GM21825 (cell line): ENCODE results near the gene PEX10.
"Not testable (repeated sequence)": the region's sequence is repeated elsewhere in the genome, so short reads cannot be mapped to it uniquely, and the experiment has no call there.

ENCODE experiments used
- ATAC-seq: cut with Tn5 transposase; IDR thresholded peaks from one replicate; pipeline ENCODE4 v1.9.1; 2021; ENCODE audit warnings: mild to moderate bottlenecking, moderate library complexity; ENCODE audit not compliant: unreplicated experiment

PEX10 gene

GRCh38 chr1:2443277-2444137 is 31.1 kb upstream of the PEX10 start:
- no peak for ATAC-seq

- ATAC-seq, result no peak
These were observed 30.3 kb upstream of the PEX10 start for GRCh38 chr1:2442661-2443060.

- ATAC-seq, result no peak
These were observed 29.4 kb upstream of the PEX10 start for GRCh38 chr1:2441746-2442145.

GRCh38 chr1:2440346-2440745 is 28.0 kb upstream of the PEX10 start:
- ATAC-seq, result not testable (repeated sequence)

- ATAC-seq, result no peak
These were observed 27.0 kb upstream of the PEX10 start for GRCh38 chr1:2439369-2439768.

- no peak for ATAC-seq
These were observed 26.3 kb upstream of the PEX10 start for GRCh38 chr1:2438641-2439040.

GRCh38 chr1:2438038-2438437 is 25.7 kb upstream of the PEX10 start:
- no peak for ATAC-seq

- ATAC-seq, result no peak
These were observed 25.3 kb upstream of the PEX10 start for GRCh38 chr1:2437617-2438016.

GRCh38 chr1:2436876-2437275 is 24.5 kb upstream of the PEX10 start:
- no peak for ATAC-seq

GRCh38 chr1:2435746-2436355 is 23.5 kb upstream of the PEX10 start:
- no peak for ATAC-seq

- no peak for ATAC-seq
These were observed 22.7 kb upstream of the PEX10 start for GRCh38 chr1:2435091-2435490.

GRCh38 chr1:2433936-2434655 is 21.7 kb upstream of the PEX10 start:
- no peak for ATAC-seq

GRCh38 chr1:2433196-2433595 is 20.8 kb upstream of the PEX10 start:
- no peak for ATAC-seq

- ATAC-seq, result no peak
These were observed 20.1 kb upstream of the PEX10 start for GRCh38 chr1:2432441-2432844.

- no peak for ATAC-seq
These were observed 19.2 kb upstream of the PEX10 start for GRCh38 chr1:2431518-2431917.

- ATAC-seq, result no peak
These were observed 18.7 kb upstream of the PEX10 start for GRCh38 chr1:2431103-2431502.

- ATAC-seq, result no peak
These were observed 18.2 kb upstream of the PEX10 start for GRCh38 chr1:2430592-2430973.

- no peak for ATAC-seq
These were observed 17.6 kb upstream of the PEX10 start for GRCh38 chr1:2429780-2430591.

GRCh38 chr1:2428490-2428889 is 16.1 kb upstream of the PEX10 start:
- ATAC-seq, result no peak

- ATAC-seq, result no peak
These were observed 15.6 kb upstream of the PEX10 start for GRCh38 chr1:2427976-2428375.

- no peak for ATAC-seq
These were observed 14.7 kb upstream of the PEX10 start for GRCh38 chr1:2427051-2427450.
